CD4-positive, alpha-beta T cell treated with Interleukin-15 for 4 hours (primary cell): ENCODE results near the gene RIPK4.
"Not testable (repeated sequence)": the region's sequence is repeated elsewhere in the genome, so short reads cannot be mapped to it uniquely, and the experiment has no call there.

Experiments
- DNase-seq: peaks from one replicate; pipeline ENCODE4 v3.0.0-alpha.2; 2020; ENCODE audit warnings: low spot score

The RIPK4 gene

DNA sequence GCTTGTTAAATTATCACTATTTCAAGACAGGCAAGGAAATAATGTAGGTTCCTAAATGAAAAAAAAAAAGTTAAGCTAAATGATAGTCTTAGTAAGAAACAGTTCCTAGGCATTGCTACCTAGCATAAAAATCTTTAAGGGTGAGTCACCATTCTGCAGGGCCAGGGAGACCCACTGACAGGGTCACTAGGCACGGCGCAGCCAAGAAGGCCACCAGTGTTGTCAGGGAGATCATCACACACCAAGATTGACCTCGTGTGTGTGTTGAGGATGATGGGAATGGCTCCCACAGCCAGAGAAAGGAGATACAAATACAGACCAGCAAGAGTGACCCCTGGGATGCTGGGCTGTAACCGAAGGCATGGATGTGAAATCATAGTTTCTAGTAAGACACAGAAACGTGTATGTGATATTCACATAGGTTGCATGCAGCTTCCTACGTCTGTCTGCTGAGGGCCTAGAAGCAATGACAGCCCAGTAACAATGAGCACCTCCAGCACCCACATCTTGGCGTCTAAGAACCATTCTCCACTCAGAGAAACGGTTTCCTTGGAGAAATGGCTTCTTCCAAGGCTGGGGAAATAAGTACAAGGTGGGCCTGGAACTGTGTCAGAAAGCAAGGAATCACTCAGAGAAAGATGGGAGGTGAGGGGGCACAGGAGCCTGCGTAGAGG lies 29.1 kb downstream of the RIPK4 start:
- no peak for DNase-seq

DNA sequence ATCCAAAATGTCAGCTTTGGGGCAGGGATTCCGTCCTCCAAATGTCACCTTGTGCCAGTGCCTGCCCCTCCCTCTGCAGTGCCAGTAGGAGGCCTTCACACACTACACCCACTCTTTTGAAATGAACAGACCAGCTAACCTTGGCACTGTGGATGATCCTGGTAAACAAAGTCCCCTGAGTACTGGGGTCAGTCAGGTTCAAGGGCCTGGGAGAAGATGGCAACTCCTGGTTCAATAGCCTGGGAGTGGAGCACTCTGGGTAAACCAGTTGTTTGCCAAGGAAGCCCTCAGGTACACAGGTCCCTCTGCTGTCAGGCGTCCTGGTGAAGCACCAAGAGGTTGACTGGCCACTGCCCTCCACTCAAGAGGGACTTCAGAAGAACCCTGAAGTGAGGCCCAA lies 30.4 kb downstream of the RIPK4 start:
- no peak for DNase-seq

GRCh38 chr21:41733951-41734689 lies 32.7 kb downstream of the RIPK4 start:
- DNase-seq: no peak

- no peak for DNase-seq
Measured at GRCh38 chr21:41731081-41731480, 35.8 kb downstream of the RIPK4 start.

- no peak for DNase-seq
Measured at GRCh38 chr21:41730367-41730765, 36.5 kb downstream of the RIPK4 start.

GRCh38 chr21:41729701-41730366 lies 37.0 kb downstream of the RIPK4 start:
- DNase-seq: no peak

DNA sequence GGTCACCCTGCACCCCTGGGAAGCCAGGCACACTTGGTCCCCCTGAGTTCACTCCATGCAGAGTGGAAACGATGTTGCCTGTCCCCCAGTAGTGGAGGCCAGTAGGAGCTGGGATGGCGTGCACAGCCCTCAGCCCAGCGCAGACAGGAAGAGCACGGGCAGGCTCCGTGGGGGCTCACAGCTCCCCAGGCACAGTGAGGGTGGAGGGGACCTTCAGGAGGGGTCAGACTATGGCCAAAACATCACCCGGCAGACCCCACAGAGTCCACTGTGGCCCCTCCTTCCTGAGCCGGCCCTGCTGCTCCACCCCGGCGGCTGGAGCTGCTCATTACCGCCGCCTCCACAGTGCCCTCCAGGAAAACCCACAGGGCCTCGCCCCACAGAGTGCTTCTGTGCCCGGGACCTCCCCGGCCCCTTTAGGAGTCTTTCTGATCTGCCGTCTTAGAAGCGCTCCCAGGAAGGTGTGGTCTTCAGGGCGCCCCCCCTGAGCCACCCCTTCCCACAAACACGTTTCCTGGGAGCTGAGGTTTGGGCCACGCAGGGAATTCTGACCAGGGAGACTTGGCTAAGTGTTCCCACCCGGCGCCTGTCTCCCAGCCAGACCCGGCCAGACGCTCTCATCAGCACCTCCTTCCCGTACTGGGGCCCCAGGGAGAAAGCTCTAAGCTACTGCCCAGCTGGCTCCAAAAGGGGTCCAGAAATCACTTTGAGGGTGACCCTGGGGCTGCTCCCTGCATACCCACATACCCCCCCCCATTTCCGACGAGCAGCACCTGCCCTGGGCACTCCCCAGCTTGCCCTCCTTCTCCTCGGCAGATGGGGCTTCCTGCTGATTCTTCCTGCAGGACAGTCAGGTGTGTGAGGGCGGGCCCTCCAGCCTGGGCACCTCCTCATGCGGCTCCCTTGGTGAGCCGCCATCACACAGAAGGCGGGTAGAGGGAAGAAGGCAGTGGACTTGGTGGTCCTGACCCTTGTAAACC lies 38.8 kb downstream of the RIPK4 start:
- DNase-seq: no peak

DNA sequence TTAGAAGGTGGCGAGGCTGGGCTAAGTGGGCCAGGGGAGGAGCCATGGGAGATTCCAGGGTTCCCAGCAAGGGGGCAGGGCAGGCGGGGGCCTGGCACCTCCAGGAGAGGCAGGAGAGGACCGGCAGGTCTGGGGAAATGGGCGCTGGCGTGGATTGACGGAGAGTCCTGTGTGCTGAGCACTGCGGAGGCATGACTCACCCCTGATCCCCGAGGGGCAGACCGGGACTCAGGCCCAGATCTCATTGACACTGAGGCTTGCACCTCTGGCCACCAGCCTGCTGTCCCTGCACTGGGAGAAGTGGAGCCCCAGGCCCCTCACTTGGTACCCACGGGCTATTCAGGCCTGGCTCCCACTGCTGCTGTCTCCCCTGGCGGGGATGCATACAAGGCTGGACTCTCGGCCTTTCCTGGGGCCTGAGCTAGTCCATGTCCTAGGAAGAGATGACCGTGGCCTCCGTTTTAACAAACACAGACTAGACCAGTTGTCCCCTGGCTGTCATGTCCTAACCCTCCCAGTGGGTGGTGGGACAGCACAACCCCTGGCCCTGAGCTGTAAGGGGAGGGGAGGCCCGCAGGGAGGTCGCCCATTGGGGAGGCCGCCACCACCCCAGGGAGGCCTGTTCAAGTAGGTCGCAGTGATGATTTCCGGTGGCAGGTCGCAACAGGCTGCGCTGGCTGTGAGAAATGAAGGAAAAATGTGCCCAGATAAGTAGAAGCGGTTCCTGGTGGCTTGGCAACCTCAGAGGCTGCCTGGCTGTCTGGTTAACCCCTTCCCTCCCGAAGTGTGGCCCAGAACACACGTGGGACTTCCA lies 39.7 kb downstream of the RIPK4 start:
- DNase-seq: no peak

GRCh38 chr21:41726630-41726969 lies 40.3 kb downstream of the RIPK4 start:
- DNase-seq: no peak

DNA sequence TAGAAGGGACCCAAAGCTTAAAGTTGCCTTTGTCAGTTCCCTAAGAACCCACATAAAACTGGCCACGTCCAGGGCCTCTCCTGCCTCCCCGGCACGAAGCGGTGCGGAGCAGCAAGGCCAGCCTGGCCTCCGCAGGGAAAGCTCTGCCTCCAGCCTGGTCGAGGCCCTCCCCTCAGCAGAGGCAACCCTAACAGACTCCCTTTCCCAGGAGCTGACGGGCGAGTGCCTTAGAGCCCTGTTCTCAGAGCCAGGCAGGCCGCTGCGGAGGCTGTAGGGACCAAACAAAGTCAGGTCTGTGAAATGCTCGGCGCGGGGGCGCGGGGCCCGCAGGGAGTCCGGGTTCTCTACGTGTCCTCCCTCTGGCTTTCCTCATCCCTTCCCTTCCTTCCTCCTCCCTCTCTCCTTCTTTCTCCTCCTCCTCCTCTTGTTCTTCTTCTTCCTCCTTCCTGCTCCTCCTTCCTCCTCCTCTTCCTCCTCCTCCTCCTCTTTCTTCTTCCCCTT lies 40.7 kb downstream of the RIPK4 start:
- no peak for DNase-seq

- DNase-seq: no peak
Measured at GRCh38 chr21:41725421-41726031, 41.3 kb downstream of the RIPK4 start.

- DNase-seq: not testable (repeated sequence)
Measured at GRCh38 chr21:41723835-41724234, 43.0 kb downstream of the RIPK4 start.

- DNase-seq: no peak
Measured at GRCh38 chr21:41722052-41723018, 44.5 kb downstream of the RIPK4 start.

DNA sequence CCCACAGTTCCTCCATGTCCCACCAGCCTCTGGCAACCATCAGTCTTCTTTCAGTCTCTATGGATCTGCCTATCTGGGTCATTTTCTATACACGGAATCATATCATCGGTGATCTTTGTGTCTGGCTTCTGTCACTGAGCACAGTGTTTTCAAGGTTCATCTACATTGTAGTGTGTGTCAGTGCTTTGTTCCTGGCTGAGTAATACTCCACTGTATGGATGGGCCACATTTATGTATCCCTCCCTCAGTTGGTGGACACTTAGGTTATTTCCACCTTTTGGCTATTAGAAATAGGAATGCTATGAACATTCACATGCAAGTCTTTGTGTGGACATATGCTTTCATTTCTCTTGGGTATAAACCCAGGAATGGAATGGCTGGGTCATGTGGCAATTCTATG lies 46.6 kb downstream of the RIPK4 start:
- no peak for DNase-seq

GRCh38 chr21:41719691-41720090 lies 47.2 kb downstream of the RIPK4 start:
- DNase-seq: no peak

- no peak for DNase-seq
Measured at GRCh38 chr21:41717573-41718330, 49.1 kb downstream of the RIPK4 start.

- no peak for DNase-seq
Measured at GRCh38 chr21:41716751-41717150, 50.1 kb downstream of the RIPK4 start.

DNA sequence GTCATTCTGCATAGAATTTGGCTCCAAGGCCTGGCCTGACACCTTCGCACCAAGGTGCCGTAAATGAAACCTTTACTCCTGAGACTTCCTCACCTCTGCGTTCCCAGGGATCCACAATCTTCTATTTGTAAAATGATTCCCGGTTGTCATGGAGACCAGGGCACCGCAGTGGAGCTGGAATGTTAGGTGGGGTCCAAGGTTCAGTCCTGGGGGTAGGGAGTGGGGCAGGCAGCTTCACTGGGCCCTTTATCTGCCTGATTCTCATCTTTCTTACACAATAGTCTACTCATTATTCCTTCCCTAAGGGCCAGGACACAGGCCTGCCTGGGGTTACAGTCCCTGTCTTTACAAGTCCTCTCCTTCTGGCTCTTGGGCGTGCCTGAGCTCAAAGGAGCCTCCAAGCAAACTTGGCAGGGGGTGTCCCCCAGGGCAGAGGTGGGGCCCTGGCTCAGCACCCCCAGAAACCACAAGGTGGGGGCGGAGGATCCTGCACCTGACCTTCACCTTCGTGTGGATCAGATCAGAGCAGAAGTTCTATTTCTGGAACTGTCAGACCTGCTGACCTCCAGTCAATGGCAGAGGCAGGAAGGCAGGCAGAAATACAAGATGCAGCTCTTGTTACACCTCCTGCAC lies 51.1 kb downstream of the RIPK4 start:
- DNase-seq: no peak
